Stimulated activated CD4-positive, alpha-beta T cell treated with anti-CD3 and anti-CD28 coated beads, Interleukin-15, amount 100 ng/mL, for 1 hour (primary cell): Measurements from ENCODE around the gene ETNPPL.
"Not testable (repeated sequence)": the region's sequence is repeated elsewhere in the genome, so short reads cannot be mapped to it uniquely, and the experiment has no call there.

Experiments
- DNase-seq, 2 donors: peaks; one replicate each; pipeline ENCODE4 v3.0.0-alpha.2; 2020; ENCODE audit warnings: low read depth in 1 of 2, low spot score in 1 of 2

ETNPPL gene

DNA sequence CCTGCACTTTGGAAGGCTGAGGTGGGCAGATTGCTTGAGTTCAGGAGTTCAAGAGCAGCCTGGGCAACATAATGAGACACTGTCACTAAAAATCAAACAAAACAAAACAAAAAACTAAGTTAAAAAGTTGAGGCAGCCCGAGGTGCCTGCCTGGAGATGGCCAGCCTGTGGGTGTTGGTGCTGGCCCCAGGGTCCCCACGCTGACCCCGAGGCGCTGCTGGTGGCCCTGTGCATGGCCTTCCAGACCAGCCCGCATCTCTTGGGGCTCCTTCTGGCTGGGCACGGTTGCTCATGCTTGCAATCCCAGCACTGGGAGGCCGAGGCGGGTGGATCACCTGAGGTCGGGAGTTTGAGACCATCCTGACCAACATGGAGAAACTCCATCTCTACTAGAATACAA, 4.4 kb downstream of the ETNPPL start:
- no peak for DNase-seq

DNA sequence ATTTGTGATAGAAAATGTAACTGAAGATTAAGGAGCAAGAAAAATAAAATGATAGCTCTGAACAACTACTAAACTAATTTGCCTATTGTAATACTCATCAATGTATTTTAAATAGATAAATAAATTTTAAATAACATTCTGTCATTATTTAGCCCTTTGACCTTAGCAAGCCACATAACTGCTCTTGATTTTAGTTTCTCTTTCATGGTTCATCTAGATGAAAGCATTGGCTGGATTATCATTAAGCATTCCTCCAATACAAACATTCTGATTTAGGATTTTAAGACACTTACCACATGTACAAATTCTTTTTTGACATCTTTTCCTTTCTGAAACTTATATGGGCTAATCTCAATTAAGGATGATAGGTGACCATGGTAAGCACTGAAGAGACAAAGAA, 8.5 kb downstream of the ETNPPL start:
- DNase-seq, result no peak

DNA sequence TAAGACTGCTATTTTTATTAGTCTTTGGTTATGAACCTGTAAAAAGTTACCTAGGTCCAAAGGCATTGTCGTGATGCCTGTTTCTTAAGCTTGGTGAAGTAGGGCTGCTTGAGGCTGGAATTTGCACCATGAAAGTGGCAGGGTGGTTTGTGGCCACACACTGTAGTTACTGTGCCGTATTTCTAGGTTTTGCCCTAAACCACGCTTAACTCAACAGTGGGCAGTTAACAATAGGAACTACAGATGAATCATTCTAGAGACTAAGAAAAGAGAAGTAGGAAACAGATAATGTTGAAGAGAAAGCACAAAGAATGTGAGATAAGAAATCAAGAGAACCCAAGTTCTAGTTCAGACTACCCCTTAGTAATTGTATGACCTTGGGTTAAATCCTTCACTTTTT, 11.5 kb downstream of the ETNPPL start:
- no peak for DNase-seq

DNA sequence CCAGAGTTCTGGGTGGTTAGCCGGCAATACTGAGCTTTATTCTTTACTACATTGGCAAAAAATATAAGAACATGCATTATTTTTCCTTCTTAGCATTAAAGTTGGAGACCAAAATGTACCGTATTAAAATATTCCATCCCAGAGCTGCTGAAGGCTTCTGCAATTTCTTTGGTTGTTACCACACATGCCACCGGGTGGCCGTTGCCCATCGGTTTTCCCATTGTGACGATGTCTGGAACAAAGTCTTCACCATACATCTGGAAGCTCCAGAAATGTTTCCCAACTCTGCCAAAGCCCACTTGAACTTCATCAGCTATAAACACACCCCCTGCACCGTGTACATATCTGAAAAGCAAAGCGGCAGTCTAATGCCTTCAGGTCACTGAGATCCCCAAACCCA, 13.7 kb downstream of the ETNPPL start:
- DNase-seq, result no peak

DNA sequence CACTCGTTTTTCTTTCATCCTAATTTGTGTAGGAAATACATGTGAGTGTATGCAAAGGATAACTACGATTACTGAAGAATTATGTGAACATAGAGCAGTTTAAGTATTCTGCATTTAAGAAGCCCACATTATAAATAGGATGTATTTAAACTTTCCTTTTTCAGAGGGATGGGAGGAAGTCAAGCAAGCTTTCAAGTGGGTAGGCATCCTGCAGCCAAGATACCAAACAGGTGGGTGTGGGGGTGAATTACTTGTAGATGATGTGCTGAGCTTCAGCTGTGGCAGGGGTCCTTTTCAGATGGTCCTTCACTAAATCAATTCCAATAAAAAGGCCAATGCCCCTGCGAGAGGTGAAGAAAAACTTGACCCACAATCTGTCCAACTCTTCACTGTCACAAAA, 16.3 kb downstream of the ETNPPL start:
- DNase-seq, result no peak

DNA sequence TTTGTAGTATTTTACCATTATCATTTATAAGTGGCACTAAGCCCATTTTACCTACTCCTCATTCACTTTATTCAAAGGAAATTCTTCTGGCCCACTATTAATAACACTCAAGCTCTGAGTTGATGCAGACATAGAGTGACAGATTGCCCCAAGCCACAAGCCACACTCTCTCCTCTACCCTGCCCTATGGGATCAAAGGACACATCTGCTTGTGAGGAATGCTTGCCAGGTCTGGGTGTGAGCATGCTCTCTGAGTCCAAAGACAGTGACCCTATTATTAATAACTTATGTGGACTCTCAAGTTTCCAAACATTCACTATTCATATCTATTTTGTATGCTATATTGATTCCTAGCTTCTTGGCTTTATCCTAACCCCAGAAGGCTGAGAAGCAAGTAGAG, 18.5 kb downstream of the ETNPPL start:
- no peak for DNase-seq

DNA sequence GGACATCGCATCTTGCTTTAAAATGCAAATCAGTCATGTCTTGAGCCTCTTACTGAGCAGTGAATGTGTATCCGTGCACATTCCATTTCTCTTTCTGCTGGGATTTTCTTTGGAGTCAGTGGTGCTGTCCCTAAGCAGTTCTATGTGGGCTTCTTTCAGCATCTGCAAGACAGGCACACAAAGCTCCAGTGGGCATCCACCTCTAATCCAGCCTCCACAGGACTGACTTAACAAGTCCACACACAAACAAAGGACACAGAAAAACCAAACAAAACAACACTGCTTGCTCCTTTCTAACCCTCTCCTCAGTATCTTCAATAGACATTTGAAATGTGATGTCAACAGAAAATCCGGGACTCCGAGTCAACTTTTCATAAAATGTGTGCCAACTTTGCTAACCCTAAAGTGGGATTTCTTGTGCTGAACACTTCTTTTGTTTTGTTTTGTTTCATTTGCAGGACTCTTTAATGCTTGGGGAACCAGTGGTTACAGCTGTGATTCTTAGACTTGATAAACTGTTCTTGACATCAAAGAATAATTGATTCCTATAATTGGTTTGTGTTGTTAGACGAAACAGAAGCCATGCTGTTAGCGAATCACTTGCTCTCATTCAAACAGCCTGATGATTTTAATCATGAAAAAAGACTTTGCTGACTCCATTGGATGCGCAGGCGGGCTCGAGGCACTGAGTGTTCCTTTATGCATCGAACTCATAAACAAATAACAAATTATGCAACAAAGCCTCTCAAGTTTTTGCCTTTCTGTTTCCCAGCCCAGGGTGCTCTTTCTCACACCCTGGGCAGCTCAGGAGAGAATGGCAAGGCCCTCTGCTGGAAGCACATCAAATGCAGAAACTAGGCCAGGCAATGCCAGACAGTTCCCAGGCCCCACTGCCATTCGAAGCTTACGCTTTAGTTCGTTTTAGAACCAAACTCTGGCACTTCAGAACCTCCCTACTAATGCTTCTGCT, 20.1 kb downstream of the ETNPPL start:
- DNase-seq, result no peak

DNA sequence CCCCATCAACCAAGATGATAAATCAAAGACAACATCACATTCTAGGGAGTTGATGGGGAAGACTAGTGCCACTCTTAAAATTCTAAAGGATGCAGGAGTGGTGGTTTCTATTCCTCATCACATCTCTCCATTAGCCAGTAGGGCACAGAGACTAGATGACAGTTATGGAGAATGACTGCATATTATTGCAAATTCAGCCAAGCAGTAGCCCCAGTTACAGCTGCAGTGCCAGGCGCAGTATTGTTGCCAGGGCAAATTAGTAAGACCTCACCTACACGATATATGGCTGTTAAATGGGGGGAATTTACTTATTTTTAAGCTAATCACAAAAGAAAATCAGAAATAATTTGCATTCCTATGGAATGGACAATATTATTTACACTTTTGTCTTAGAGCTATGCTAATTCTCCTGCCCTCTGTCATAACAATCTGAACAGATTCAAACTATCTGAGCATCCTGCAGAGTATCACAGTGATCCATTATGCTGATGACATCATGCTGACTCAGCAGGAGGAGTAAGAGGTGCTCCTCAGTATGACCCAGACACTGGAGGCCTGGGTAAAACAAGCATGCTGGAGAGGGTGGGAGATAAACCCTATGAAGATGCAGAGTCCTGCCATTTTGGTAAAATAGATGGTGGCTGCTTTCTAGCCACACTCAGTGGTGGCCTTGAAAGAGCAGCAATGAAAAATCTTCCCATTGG, 24.7 kb downstream of the ETNPPL start:
- no peak for DNase-seq

DNA sequence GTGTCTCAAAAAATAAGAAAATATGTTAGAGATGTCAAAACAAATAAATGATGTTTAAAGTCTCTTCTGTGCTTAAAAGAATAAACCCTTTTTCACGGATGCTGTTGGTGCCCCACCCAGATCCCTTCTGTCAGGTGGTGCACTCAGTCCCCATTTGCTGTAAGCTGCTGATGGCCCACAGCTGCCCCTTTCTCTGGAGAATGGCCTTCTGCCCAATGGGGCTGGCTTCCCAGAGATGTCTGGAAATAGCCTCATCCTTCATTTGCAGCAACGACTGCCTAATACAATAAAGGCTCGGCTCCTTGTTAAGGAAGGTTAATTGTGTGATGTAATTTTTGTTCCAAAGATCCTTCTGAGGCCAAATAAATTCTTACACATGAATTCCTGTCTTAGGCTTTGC, 31.8 kb downstream of the ETNPPL start:
- no peak for DNase-seq

DNA sequence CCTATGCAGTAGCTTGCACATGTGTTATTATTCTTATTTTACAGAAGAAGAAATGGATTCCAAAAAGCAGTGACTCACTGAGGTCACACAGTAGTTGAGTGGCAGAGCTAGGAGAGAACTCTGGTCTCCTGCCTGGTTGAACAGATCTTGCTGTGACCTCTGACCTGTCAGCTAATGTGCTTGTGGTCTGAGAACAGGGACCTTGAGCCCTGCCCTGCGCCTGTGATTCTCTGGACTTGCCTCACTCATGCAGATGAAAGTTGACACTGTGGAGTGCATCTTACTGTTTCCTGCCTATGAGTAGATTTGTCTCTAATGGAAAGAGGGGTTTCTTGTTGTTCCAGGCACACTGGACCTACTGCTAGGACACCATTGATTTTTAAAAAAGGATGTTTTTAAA, 32.3 kb downstream of the ETNPPL start:
- no peak for DNase-seq

DNA sequence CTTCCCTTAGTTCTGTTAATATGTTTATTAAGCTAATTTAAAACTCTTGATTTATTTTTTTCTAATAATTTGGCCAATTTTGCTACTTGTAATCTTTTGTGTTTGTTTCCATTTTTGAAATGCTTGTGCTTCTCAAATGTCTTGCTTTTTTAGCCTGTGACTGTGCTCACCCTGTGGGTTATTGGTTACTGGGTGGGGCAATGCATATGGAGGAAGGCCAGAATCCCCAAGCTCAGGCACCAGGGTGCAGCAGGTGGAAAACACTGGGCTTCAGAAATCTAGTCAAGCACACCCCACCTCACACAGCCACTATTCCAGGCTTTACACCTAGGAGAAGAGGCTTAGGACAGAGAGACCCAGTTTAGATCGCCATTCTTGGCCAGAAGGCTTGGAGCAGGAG, 33.1 kb downstream of the ETNPPL start:
- DNase-seq, result no peak

DNA sequence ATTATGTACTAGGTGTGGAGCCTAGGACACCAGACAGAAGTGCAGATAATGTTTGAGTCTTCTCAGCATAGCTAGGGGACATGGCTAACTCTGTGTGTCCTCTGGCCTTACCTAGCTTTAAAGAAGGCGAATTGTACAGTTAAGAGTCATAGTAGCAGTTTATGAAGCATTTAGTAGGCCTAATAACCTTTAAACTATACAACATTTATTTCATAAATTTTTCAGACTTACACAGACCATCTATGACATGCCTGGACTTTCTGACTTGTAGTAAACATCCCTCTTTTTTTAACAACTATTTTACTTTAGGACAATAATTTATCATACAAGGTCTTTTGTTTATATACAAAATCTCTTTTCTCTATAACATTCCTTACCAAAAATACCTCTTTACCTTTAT, 37.4 kb downstream of the ETNPPL start:
- no peak for DNase-seq

DNA sequence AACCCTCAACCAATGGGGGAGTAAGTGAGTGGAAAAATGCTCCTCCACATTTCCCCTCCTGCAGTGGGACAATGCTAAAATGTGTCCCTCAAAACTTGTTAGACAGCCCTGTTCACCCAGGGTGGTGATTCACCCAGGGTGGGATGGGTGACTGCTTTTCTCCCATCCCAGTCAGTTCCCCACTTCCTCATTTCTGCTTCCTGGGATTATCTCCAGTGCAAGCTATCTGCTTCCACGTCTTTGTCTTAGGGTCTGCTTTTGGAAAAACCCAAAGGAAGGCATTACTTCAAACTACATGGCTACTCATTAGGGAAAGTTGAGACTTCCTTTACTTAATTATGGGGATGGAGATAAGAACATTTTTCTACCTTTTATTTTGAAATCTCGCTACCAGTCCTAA, 45.5 kb downstream of the ETNPPL start:
- no peak for DNase-seq

DNA sequence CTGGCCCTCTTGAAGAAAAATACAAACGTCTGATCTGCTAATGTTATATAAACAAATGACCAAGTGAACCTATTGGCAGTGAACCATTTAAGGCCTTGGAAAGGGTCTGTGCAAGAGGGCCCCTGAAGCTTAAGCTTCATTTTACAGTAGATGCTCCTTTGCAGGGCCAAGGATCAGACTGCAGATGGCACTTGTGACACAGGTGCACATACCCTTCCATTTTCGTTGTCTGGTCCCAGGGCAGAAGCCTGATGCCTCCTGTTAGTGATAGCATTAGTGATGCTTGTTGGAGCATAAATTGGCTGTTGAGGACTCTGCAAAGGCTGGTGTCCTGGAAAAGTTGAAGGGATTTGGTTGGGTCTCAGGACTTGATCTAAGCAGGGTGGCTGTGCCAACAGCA, 46.5 kb downstream of the ETNPPL start:
- no peak for DNase-seq

DNA sequence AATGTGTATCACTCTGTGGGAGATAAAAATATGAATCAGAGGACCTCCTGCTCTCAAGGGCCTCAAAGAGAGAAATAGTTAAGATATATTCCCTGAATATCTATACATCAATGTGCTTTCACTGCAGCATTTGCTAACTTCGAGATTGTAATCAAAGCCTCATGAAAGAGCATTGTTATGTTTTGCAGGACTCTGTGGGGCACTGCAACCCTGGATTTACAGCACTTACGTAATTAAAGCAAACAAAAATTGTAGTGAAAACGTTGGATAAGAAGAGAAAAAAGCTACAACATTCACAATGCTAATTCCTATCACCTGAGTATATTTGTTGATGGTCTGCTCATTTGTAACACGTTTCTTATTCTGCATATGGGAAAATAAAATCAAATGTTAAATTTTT, 48.0 kb downstream of the ETNPPL start:
- DNase-seq, result no peak

DNA sequence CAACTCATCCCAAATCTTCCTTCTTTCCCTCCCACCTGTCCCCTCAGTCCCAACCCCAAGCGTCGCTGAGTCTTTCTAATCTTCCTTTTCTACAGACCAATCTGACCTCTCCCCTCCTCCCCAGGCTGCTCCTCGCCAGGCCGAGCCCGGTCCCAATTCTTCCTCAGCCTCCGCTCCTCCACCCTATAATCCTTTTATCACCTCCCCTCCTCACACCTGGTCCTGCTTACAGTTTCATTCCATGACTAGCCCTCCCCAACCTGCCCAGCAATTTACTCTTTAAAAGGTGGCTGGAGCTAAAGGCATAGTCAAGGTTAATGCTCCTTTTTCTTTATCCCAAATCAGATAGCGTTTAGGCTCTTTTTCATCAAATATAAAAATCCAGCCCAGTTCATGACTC, 52.3 kb downstream of the ETNPPL start:
- DNase-seq, result not testable (repeated sequence)

DNA sequence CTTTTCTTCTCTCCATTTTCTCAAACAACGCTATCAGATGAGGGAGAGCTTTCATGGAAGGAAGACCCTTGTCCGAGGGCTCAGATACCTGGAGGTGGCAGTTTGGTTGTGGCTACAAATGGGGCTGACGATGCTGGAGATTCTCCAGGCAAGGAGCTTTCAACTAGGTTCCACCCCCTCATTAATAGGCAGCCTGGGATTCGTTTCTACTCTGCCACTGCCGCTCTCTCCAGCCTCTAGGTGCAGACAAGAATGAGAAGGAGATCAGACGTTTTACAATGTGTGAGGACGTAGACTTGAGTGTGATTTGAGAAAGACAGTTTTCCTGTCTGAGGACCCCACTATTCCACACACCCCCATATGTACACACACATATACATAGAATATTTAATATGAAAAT, 53.1 kb downstream of the ETNPPL start:
- no peak for DNase-seq

DNA sequence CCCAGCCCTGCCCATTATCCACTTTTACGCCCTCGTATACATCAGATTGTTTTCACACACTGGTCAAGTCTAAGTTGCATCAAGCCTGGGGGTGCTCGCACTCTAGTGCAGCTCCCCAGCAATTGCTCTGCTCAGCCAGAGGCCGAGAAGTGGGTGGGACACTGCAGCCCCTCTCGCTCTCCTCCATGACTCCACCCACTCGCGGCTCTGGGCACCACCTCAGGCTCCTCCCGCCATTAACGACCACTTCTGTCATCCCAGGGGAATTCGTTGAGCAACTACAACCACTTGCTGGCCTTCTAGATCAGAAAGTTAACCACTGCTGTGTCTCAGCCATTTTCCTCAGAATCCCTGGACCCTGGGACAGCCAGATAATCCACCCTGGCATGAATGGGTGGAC, 53.6 kb downstream of the ETNPPL start:
- DNase-seq, result no peak

DNA sequence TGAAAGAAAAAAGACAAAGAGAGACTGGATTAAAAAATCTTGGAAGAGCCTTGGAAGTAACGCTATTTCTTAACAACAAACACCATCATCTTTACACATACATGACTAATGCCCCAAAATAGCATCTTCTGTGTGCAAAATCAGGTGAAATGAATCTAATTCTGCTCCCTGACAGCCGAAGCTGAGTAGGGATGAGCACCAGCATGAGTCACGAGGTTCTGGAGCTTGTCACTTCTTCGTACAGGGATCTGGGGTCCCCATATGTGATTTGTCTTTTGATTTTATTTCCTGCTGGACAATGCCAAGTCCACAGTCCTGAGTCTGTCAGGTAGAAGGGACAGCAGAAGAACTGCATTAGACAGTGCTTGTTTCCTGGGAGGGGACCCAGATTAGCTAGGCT, 56.6 kb downstream of the ETNPPL start:
- DNase-seq, result no peak

DNA sequence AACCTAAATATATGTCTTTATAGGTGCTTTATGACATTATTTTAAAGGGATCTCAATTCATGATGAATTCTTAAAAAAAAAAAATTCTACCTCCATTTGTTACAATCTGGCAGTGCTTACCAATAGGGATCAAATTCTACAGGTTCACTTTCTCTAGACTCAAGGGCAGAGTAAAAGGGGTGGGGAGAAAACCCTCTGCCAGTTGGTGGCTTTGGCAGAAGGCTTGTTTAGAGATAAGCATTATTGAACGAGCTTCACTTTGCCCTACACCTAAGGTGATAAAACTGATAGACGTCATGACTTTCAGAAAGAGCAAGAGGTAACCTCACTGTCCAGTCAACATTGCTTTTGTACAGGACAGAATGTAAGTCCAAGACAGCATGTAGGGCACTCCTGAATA, 58.9 kb downstream of the ETNPPL start:
- DNase-seq, result no peak

DNA sequence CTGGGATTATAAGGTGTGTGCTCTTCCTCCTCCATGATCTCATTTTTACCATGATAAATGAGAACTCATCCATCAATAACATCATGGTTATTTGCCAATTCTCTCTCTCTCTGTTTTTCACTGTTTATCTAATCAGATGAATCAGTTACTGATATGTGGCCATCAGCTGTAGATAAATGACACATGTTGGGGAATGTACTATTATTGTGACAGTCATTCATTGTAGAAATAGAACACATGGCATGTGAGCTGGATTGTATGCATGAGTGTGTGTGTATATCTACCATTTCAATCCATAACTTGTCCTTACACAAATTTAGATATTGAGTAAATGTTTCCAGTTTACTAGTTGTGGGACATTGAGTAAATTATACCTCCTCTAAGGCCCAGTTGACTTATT, 59.5 kb downstream of the ETNPPL start:
- DNase-seq, result no peak

DNA sequence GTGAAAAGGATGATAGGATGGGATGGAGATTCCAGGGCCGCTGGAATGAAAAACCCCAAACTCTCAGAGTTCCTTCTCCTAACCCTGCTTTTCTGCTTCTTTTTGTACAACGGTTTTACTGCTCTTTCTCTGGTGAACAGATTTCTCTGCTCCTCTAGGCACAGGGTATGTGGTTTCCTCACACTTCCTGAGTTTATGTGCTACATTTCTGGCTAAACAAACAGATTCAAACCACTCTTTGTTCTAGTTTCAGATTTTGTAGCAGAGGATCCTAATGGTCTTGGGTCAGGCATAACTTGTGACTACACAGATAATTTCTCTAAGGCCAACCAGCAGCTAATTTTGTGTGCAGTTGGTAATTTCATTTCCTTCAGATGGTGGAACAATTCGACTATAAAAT, 59.9 kb downstream of the ETNPPL start:
- no peak for DNase-seq
